ENCODE measurements around the gene SASS6.

- TF ChIP-seq POLR2A (IDR thresholded peaks at IDR 0.05; ENCODE audit: low read length): no peak
- no peak for TF ChIP-seq GATA1 (IDR thresholded peaks at IDR 0.05; ENCODE audit: low read depth, low read length)
Observed at GRCh38 chr1:100039591-100039990, 93.1 kb downstream of the SASS6 start.

Data from erythroblast (primary cell).